Skeletal muscle satellite cell (primary cell): ENCODE results near the gene SHE.

ENCODE experiments used
- H3K27me3 ChIP-seq: 2 replicates; pipeline ENCODE4 v1.7.0; 2013; ENCODE audit warnings: low read length; ENCODE audit not compliant: control insufficient read depth, insufficient read depth
- H3K36me3 ChIP-seq: 2 replicates; pipeline ENCODE4 v1.7.0; 2013; ENCODE audit warnings: mild to moderate bottlenecking, control low read depth, low read length; ENCODE audit not compliant: insufficient read depth
- H3K4me1 ChIP-seq: 2 replicates; pipeline ENCODE4 v1.7.0; 2013; ENCODE audit warnings: low read length; ENCODE audit not compliant: control insufficient read depth, insufficient read depth
- H3K4me2 ChIP-seq: 2 replicates; pipeline ENCODE4 v1.7.0; 2013; ENCODE audit warnings: mild to moderate bottlenecking, low read length
- H3K4me3 ChIP-seq: 2 replicates; pipeline ENCODE4 v1.7.0; 2013; ENCODE audit warnings: low read length
- H3K9ac ChIP-seq: 2 replicates; pipeline ENCODE4 v1.7.0; 2013; ENCODE audit warnings: mild to moderate bottlenecking, low read depth, low read length, moderate library complexity
- H3K9me3 ChIP-seq: replicated peaks from 2 replicates; pipeline ENCODE4 v1.7.0; 2013; ENCODE audit warnings: mild to moderate bottlenecking, control low read depth, low read length

Gene SHE

GRCh38 chr1:154456631-154457030, 45.6 kb downstream of the SHE start:
- Histone ChIP-seq H3K9me3 (no peaks in the 10 kb centered on the region), H3K4me3 (no peak overlapping the region), H3K9ac (no peak overlapping the region), H3K4me2 (no peak overlapping the region), H3K36me3 (peaks cover 21% of the 10 kb centered on the region), H3K4me1 (peaks cover 11% of the 10 kb centered on the region), H3K27me3 (no peaks in the 10 kb centered on the region)

GRCh38 chr1:154454386-154455120, 47.7 kb downstream of the SHE start:
- peaks cover 21% of the 10 kb centered on the region for H3K36me3 ChIP-seq
- no peaks in the 10 kb centered on the region for H3K27me3 ChIP-seq
- no peaks in the 10 kb centered on the region for H3K9me3 ChIP-seq
- peaks cover 11% of the 10 kb centered on the region for H3K4me1 ChIP-seq
- H3K4me2 ChIP-seq = no peak overlapping the region
- H3K4me3 ChIP-seq = no peak overlapping the region
- no peak overlapping the region for H3K9ac ChIP-seq

- H3K9ac ChIP-seq = no peak overlapping the region
- peaks cover 16% of the 10 kb centered on the region for H3K36me3 ChIP-seq
- no peaks in the 10 kb centered on the region for H3K27me3 ChIP-seq
- H3K9me3 ChIP-seq = no peaks in the 10 kb centered on the region
- H3K4me2 ChIP-seq = peak overlapping the region; percentile 51
- peaks cover 11% of the 10 kb centered on the region for H3K4me1 ChIP-seq
- no peak overlapping the region for H3K4me3 ChIP-seq
Measured at GRCh38 chr1:154453574-154454352, 48.4 kb downstream of the SHE start.

- peaks cover 16% of the 10 kb centered on the region for H3K36me3 ChIP-seq
- H3K4me2 ChIP-seq = peak overlapping the region; percentile 51
- H3K9ac ChIP-seq = no peak overlapping the region
- no peaks in the 10 kb centered on the region for H3K9me3 ChIP-seq
- peaks cover 11% of the 10 kb centered on the region for H3K4me1 ChIP-seq
- no peak overlapping the region for H3K4me3 ChIP-seq
- no peaks in the 10 kb centered on the region for H3K27me3 ChIP-seq
Measured at GRCh38 chr1:154453161-154453560, 49.1 kb downstream of the SHE start.

GRCh38 chr1:154448331-154448811, 53.8 kb downstream of the SHE start:
- Histone ChIP-seq H3K4me1 (peaks cover 21% of the 10 kb centered on the region), H3K4me3 (no peak overlapping the region), H3K9ac (no peak overlapping the region), H3K4me2 (no peak overlapping the region), H3K36me3 (peaks cover 6% of the 10 kb centered on the region), H3K9me3 (no peaks in the 10 kb centered on the region), H3K27me3 (no peaks in the 10 kb centered on the region)

GRCh38 chr1:154446789-154447188, 55.4 kb downstream of the SHE start:
- Histone ChIP-seq H3K4me1 (peaks cover 25% of the 10 kb centered on the region), H3K9me3 (no peaks in the 10 kb centered on the region), H3K27me3 (no peaks in the 10 kb centered on the region), H3K9ac (no peak overlapping the region), H3K4me3 (no peak overlapping the region), H3K4me2 (no peak overlapping the region), H3K36me3 (peaks cover under 1% of the 10 kb centered on the region)

GRCh38 chr1:154446292-154446691, 55.9 kb downstream of the SHE start:
- Histone ChIP-seq H3K4me1 (peaks cover 29% of the 10 kb centered on the region), H3K27me3 (no peaks in the 10 kb centered on the region), H3K9me3 (no peaks in the 10 kb centered on the region), H3K4me3 (no peak overlapping the region), H3K9ac (no peak overlapping the region), H3K4me2 (no peak overlapping the region), H3K36me3 (no peaks in the 10 kb centered on the region)

- peaks cover under 1% of the 10 kb centered on the region for H3K36me3 ChIP-seq
Measured at GRCh38 chr1:154445040-154445472, 57.2 kb downstream of the SHE start.

GRCh38 chr1:154443274-154444013, 58.8 kb downstream of the SHE start:
- Histone ChIP-seq H3K9ac (no peak overlapping the region), H3K4me1 (peaks cover 29% of the 10 kb centered on the region), H3K27me3 (no peaks in the 10 kb centered on the region), H3K4me3 (no peak overlapping the region), H3K36me3 (peaks cover 2% of the 10 kb centered on the region), H3K9me3 (no peaks in the 10 kb centered on the region), H3K4me2 (no peak overlapping the region)

More at GRCh38 chr1:154445040-154445472, 57.2 kb downstream of the SHE start:
- H3K4me2 ChIP-seq = no peak overlapping the region
- H3K9me3 ChIP-seq = no peaks in the 10 kb centered on the region
- H3K27me3 ChIP-seq = no peaks in the 10 kb centered on the region
- H3K4me1 ChIP-seq = peaks cover 29% of the 10 kb centered on the region
- H3K9ac ChIP-seq = no peak overlapping the region
- H3K4me3 ChIP-seq = no peak overlapping the region

- Histone ChIP-seq H3K4me2 (peak overlapping the region; percentile 60), H3K4me3 (peak overlapping the region; percentile 27), H3K36me3 (peaks cover 2% of the 10 kb centered on the region), H3K9ac (peak overlapping the region; percentile 21), H3K27me3 (no peaks in the 10 kb centered on the region), H3K9me3 (no peaks in the 10 kb centered on the region), H3K4me1 (peaks cover 29% of the 10 kb centered on the region)
Measured at GRCh38 chr1:154442006-154442740, 60.0 kb downstream of the SHE start.
